K562 (cell line): ENCODE data around the gene GDF9. TPM values are rescaled to one million over a fixed set of nuclear protein-coding genes. Genes with fewer than 3 reads are reported as not detected.
A peak's percentile ranks its signal among the peaks of the same experiment; 100 is the strongest.

Experiments used
- CC2D1A ChIP-seq: fragments of 450-650 bp; IDR thresholded peaks from 2 replicates; pipeline ENCODE4 v1.6.1; 2017; ENCODE audit warnings: mild to moderate bottlenecking
- DEAF1 ChIP-seq: fragments of 450-650 bp; formaldehyde crosslinking; IDR thresholded peaks from 2 replicates; pipeline ENCODE4 v1.4.0; 2020; ENCODE audit warnings: mild to moderate bottlenecking, moderate library complexity
- GATAD2A ChIP-seq: fragments of 450-650 bp; IDR thresholded peaks from 2 replicates; pipeline ENCODE4 v1.6.1; 2017
- MTA3 ChIP-seq: fragments of 450-650 bp; formaldehyde crosslinking; IDR thresholded peaks from 2 replicates; pipeline ENCODE4 v1.6.1; 2017; ENCODE audit warnings: mild to moderate bottlenecking, borderline replicate concordance
- MYC ChIP-seq, 2 experiments: fragments of 250-450 bp in 1 of 2; sonication (Bioruptor Pico) in 1 of 2; IDR thresholded peaks; 2 replicates each; pipeline versions ENCODE4 v1.5.1 to v1.6.1; 2012 to 2021; ENCODE audit warnings: low read depth in 2 of 2, borderline replicate concordance in 1 of 2, improper control_type of control experiment in 1 of 2, low read length in 1 of 2, mild to moderate bottlenecking in 1 of 2, moderate library complexity in 1 of 2
- NCOA1 ChIP-seq: fragments of 450-650 bp; IDR thresholded peaks from 2 replicates; pipeline ENCODE4 v1.6.1; 2016; ENCODE audit warnings: low read depth
- NCOA6 ChIP-seq: fragments of 450-650 bp; IDR thresholded peaks from 2 replicates; pipeline ENCODE4 v1.6.1; 2017; ENCODE audit warnings: mild to moderate bottlenecking
- NR2C2 ChIP-seq, 2 experiments: fragments of 200-800 bp in 1 of 2; sonication (Bioruptor generic) in 1 of 2; sonication (generic) in 1 of 2; formaldehyde crosslinking in 1 of 2; IDR thresholded peaks; 2 replicates each; pipeline versions ENCODE4 v1.6.1 to v1.8.0; 2016 to 2022; ENCODE audit warnings: mild to moderate bottlenecking in 1 of 2, missing compliant biosample characterization in 1 of 2, missing genetic modification characterization in 1 of 2, missing genetic modification reagents in 1 of 2
- RB1 ChIP-seq: fragments of 450-650 bp; IDR thresholded peaks from 2 replicates; pipeline ENCODE4 v1.6.1; 2017; ENCODE audit warnings: low read depth, mild to moderate bottlenecking
- RBBP5 ChIP-seq: fragments of 200-600 bp; sonication (generic); IDR thresholded peaks from 2 replicates; pipeline ENCODE4 v1.6.1; 2012; ENCODE audit warnings: borderline replicate concordance, mild to moderate bottlenecking, low read length, control low read depth, inconsistent platforms; ENCODE audit not compliant: insufficient read depth, poor library complexity, severe bottlenecking
- RBFOX2 ChIP-seq: fragments of 200-400 bp; formaldehyde crosslinking; IDR thresholded peaks from 2 replicates; pipeline ENCODE4 v1.6.1; 2017; ENCODE audit warnings: low read depth, mild to moderate bottlenecking, low read length, moderate library complexity
- SMARCC2 ChIP-seq: fragments of 450-650 bp; IDR thresholded peaks from 2 replicates; pipeline ENCODE4 v1.6.1; 2017; ENCODE audit warnings: antibody characterized with exemption, moderate library complexity, mild to moderate bottlenecking, low read depth
- TAL1 ChIP-seq: fragments of 450-650 bp; IDR thresholded peaks from 2 replicates; pipeline ENCODE4 v1.6.1; 2016; ENCODE audit warnings: mild to moderate bottlenecking
- ZBTB1 ChIP-seq: sonication (generic); formaldehyde crosslinking; IDR thresholded peaks from 2 replicates; pipeline ENCODE4 v1.8.1; 2023; ENCODE audit warnings: missing genetic modification reagents, low read depth, mild to moderate bottlenecking, borderline replicate concordance
- ZBTB17 ChIP-seq: fragments of 450-650 bp; formaldehyde crosslinking; IDR thresholded peaks from 2 replicates; pipeline ENCODE4 v1.4.0; 2020; ENCODE audit warnings: mild to moderate bottlenecking
- ZFP30 ChIP-seq: fragments of 250-450 bp; sonication (Bioruptor Pico); IDR thresholded peaks from 2 replicates; pipeline ENCODE4 v1.8.0; 2022; ENCODE audit warnings: moderate library complexity, mild to moderate bottlenecking, inconsistent platforms, borderline replicate concordance
- ZNF23 ChIP-seq: fragments of 250-450 bp; sonication (Bioruptor Pico); IDR thresholded peaks from 2 replicates; pipeline ENCODE4 v1.4.0; 2020; ENCODE audit warnings: mild to moderate bottlenecking
- ZNF274 ChIP-seq: IDR thresholded peaks from 2 replicates; pipeline ENCODE4 v1.6.1; 2011; ENCODE audit warnings: low read depth, mild to moderate bottlenecking, low read length, moderate library complexity, borderline replicate concordance
- ZNF408 ChIP-seq: fragments of 250-450 bp; sonication (Bioruptor Pico); IDR thresholded peaks from 2 replicates; pipeline ENCODE4 v1.4.0; 2020; ENCODE audit warnings: low read depth, mild to moderate bottlenecking, moderate library complexity
- polyA plus RNA-seq, 8 experiments: library from polyadenylated mRNA; depleted of rRNA in 4 of 8; stranded (reverse) in 5 of 8; unstranded in 3 of 8; fragments of >200 nt; fragmentation: Nextera tagmentation in 2 of 8; fragmentation: Illumina TruSeq in 1 of 8; extraction: Ambion mirVana in 2 of 8; extraction: Trizol in 1 of 8; gene quantifications; 2 replicates each; pipeline versions ENCODE4 v1.2.1 to v1.2.3, GENCODE V29; 2011 to 2014; ENCODE audit warnings: inconsistent platforms in 1 of 8, missing spikeins in 1 of 8
- total RNA-seq, 7 experiments: library from RNA; depleted of rRNA in 6 of 7; stranded (reverse); fragments of >200 nt in 6 of 7; fragmentation: Illumina TruSeq in 2 of 7; extraction: Trizol in 2 of 7; gene quantifications; 2 replicates each; pipeline versions ENCODE4 v1.2.1 to v1.2.3, GENCODE V29; 2011 to 2021; ENCODE audit warnings: low replicate concordance in 1 of 7
- TF ChIP-seq, protein P1 (sequence below): sonication (generic); formaldehyde crosslinking; IDR thresholded peaks from 2 replicates; pipeline ENCODE4 v1.8.0; 2022; ENCODE audit warnings: mild to moderate bottlenecking, missing genetic modification reagents
- TF ChIP-seq, protein P2 (sequence below), 2 experiments: fragments of 450-650 bp; conservative IDR thresholded peaks; 2 replicates each; pipeline ENCODE4 v1.6.1; 2017; ENCODE audit warnings: mild to moderate bottlenecking in 2 of 2, moderate library complexity in 2 of 2
- TF ChIP-seq, protein P3 (sequence below): conservative IDR thresholded peaks from 2 replicates; pipeline ENCODE4 v1.6.1; 2011; ENCODE audit warnings: low read depth, mild to moderate bottlenecking, low read length; ENCODE audit not compliant: control insufficient read depth

GDF9 gene
- total and polyA plus RNA-seq, 9 of the 15 experiments (the other 6 are each of a cell fraction or from before 2014, with no cell fraction given) = 0.10 to 0.70 (median 0.20) TPM; not detected in 1

- TF ChIP-seq RBBP5 (peak; percentile 37), DEAF1 (CRISPR knock-in tag) (peak; percentile 69), GATAD2A (no peak), RBFOX2 (peak; percentile 85), ZBTB1 (peak; percentile 30), NCOA1 (no peak), RB1 (peak; percentile 88), ZFP30 (CRISPR knock-in tag) (no peak), MYC (IDR thresholded peaks at IDR 0.05; ENCODE audit: low read depth, low read length) (peak; percentile 82), MYC (CRISPR knock-in tag; IDR thresholded peaks at IDR 0.05; ENCODE audit: borderline replicate concordance, low read depth) (peak; percentile 46; the same call in 1 of the 2 replicates), ZNF274 (no peak), ZNF408 (CRISPR knock-in tag) (no peak), ZBTB17 (CRISPR knock-in tag) (peak; percentile 56; the same call in 1 of the 2 replicates), NR2C2 (CRISPR knock-in tag; IDR thresholded peaks at IDR 0.05) (peak; percentile 34; the same call in 1 of the 2 replicates), NR2C2 (tag; IDR thresholded peaks at IDR 0.05) (0 out of 2 replicates have a peak, but pooled peaks have one; percentile 10), NCOA6 (peak; percentile 89), CC2D1A (0 out of 2 replicates have a peak, but pooled peaks have one; percentile 24), ZNF23 (CRISPR knock-in tag) (no peak), SMARCC2 (0 out of 2 replicates have a peak, but pooled peaks have one; percentile 28), TAL1 (0 out of 2 replicates have a peak, but pooled peaks have one; percentile 6), MTA3 (peak; percentile 73; the same call in 1 of the 2 replicates)
- TF ChIP-seq, protein P1, sequence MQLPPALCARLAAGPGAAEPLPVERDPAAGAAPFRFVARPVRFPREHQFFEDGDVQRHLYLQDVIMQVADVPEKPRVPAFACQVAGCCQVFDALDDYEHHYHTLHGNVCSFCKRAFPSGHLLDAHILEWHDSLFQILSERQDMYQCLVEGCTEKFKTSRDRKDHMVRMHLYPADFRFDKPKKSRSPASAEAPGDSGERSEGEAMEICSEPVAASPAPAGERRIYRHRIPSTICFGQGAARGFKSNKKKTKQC = peak; percentile 70
- TF ChIP-seq, protein P2, sequence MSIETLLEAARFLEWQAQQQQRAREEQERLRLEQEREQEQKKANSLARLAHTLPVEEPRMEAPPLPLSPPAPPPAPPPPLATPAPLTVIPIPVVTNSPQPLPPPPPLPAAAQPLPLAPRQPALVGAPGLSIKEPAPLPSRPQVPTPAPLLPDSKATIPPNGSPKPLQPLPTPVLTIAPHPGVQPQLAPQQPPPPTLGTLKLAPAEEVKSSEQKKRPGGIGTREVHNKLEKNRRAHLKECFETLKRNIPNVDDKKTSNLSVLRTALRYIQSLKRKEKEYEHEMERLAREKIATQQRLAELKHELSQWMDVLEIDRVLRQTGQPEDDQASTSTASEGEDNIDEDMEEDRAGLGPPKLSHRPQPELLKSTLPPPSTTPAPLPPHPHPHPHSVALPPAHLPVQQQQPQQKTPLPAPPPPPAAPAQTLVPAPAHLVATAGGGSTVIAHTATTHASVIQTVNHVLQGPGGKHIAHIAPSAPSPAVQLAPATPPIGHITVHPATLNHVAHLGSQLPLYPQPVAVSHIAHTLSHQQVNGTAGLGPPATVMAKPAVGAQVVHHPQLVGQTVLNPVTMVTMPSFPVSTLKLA (conservative IDR thresholded peaks at IDR 0.05) = peak in 1 of 2 experiments; percentile 52; a peak in 2 of 4 replicates
- TF ChIP-seq, protein P3, sequence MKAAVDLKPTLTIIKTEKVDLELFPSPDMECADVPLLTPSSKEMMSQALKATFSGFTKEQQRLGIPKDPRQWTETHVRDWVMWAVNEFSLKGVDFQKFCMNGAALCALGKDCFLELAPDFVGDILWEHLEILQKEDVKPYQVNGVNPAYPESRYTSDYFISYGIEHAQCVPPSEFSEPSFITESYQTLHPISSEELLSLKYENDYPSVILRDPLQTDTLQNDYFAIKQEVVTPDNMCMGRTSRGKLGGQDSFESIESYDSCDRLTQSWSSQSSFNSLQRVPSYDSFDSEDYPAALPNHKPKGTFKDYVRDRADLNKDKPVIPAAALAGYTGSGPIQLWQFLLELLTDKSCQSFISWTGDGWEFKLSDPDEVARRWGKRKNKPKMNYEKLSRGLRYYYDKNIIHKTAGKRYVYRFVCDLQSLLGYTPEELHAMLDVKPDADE = 0 out of 2 replicates have a peak, but pooled peaks have one; percentile 48
Measured at GRCh38 chr5:132829742-132830435, 36.4 kb downstream of the GDF9 start (continued).
